ENCODE data around the gene TMEM116.
"Not testable (repeated sequence)": the region's sequence is repeated elsewhere in the genome, so short reads cannot be mapped to it uniquely, and the experiment has no call there.

TMEM116 gene

DNA sequence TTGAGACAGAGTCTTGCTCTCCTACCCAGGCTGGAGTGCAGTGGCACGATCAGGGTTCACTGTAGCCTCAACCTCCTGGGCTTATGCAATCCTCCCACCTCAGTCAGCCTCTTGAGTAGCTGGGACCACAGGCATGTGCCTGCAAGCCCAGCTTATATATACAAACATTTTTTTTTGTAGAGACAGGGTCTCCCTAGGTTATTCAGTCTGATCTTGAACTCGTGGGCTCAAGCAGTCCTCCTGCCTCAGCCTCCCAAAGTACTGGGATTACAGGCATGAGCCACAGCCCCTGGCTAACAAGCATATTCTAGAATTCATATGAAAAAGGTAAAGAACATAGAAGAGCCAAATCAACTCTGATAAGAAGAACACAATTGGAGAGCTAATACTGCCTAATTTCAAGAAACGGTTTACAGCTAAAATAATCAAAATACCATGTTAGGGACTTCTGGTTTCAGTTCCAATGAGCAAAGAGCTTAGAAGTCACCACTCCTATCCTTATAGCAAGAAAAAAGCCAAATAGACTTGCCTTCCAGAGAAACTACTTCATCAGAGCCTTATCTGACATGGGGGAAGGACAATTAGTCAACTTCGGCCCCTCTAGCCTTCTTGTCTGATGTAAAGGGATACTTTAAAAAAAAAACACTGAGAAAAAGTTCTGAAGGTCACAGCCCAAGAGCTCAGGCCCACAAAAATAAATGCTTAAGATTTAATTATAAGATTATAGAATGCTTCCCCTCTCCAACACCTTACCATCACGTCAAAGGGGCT is 37.6 kb downstream of the TMEM116 start:
- no peak for DNase-seq

DNA sequence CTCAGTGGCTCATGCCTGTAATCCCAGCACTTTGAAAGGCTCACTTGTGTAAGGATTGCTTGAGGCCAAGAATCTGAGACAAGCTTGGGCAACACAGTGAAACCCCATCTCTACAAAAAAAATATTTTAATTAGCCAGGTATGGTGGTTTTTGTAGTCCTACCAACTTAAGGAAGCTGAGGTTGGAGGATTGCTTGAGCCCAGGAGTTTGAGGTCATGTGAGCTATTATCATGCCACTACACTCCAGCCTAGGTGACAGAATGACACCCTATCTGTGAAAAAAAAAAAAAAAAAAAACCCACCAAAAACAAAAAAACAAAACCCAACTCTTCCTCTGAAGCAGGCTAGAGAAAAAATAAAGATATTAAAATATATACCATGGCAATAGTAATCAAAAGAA is 41.2 kb downstream of the TMEM116 start:
- no peak for DNase-seq

DNA sequence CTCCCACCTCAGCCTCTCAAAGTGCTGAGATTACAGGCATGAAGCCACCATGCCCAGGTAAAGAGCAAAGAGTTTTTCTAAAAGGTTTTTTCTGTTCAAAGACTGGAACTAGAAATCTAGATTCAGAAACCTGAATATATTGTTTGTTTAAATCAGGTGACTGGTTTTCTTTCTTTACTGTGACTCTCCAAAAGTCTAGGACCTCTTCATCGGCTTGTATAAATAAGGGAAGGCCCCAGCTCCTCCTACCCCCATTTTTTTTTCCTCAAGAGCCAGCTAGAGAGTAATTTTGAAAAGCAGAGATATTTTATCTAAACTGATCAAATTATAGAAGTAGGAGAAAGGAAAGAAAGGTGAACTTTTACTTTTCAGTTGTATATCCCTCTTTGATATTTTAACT is 48.0 kb downstream of the TMEM116 start:
- no peak for DNase-seq

DNA sequence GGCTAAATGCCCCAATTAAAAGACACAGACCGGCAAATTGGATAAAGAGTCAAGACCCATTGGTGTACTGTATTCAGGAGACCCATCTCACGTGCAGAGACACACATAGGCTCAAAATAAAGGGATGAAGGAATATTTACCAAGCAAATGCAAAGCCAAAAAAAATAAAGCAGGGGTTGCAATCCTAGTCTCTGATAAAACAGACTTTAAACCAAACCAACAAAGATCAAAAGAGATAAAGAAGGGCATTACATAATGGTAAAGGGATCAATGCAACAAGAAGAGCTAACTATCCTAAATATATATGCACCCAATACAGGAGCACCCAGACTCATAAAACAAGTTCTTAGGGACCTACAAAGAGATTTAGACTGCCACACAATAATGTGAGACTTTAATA is 53.4 kb downstream of the TMEM116 start:
- DNase-seq = not testable (repeated sequence)

DNA sequence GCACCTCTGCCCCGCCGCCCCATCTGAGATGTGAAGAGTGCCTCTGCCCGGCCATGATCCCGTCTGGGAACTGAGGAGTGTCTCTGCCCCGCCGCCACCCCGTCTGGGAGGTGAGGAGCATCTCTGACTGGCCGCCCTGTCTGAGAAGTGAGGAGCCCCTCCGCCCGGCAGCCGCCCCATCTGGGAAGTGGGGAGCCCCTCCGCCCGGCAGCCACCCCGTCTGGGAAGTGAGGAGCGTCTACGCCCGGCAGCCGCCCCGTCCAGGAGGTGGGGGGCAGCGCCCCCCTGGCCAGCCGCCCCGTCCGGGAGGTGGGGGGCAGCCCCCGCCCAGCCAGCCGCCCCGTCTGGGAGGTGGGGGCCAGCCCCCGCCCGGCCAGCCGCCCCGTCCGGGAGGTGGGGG is 55.7 kb downstream of the TMEM116 start:
- not testable (repeated sequence) for DNase-seq

DNA sequence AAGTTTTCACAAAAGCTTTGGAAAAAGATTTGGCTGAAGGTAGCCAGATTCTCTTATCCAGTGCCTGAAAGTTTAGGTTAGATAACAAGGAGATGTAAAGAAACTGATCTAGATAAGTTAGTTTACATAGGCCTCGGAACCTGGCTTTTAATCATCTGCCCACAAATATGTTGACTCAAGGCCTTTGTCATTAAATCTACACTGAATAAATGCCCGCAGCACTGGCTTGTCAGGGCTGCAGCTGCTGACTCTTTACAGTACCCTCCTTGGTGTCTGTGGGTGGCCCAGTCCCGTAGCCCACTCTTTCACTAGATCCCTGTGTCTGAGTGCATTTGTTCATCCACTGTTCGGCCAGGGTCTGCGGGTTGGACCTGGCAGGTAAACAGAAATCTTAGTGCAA is 58.0 kb downstream of the TMEM116 start:
- DNase-seq = no peak

DNA sequence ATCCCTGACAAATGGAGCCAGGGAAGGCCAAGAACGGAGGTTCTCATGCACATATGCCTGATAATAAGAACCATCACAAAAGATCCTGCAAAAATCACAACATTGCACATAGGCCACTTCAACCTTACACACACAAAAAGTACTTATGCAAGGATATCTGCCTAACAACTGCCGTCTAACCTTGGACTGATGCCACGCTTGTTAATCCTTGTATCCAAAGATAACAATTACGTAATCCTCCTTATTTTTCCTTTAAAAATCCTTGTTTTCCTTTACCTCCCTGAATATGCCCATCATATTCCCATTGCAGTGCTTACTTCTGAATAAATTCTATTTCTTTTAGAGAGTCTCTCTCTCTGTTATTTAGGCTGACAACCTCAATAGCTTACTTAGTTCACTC is 59.5 kb downstream of the TMEM116 start:
- DNase-seq = no peak

DNA sequence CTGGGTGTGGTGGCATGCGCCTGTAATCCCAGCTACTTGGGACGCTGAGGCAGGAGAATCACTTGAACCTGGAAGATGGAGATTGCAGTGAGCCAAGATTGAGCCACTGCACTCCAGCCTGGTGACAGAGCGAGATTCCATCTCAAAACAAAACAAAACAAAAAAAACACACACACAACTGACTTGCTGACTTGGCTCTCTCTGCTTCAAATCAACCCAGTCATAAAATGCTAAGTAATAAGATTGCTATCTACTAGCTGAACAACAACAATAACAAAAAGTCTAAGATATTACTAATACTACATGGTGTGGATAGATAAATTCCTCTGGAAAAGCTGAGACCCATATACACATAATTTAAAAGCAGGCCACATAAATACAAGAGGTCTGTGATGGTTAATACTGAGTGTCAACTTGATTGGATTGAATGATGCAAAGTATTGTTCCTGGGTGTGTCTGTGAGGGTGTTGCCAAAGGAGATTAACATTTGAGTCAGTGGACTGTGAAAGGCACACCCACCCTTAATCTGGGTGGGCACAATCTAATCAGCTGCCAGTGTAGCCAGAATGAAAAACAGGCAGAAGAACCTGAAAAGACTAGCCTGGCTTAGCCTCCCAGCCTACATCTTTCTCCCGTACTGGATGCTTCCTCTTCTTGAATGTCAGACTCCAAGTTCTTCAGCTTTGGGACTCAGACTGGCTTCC is 60.7 kb downstream of the TMEM116 start:
- not testable (repeated sequence) for DNase-seq

DNA sequence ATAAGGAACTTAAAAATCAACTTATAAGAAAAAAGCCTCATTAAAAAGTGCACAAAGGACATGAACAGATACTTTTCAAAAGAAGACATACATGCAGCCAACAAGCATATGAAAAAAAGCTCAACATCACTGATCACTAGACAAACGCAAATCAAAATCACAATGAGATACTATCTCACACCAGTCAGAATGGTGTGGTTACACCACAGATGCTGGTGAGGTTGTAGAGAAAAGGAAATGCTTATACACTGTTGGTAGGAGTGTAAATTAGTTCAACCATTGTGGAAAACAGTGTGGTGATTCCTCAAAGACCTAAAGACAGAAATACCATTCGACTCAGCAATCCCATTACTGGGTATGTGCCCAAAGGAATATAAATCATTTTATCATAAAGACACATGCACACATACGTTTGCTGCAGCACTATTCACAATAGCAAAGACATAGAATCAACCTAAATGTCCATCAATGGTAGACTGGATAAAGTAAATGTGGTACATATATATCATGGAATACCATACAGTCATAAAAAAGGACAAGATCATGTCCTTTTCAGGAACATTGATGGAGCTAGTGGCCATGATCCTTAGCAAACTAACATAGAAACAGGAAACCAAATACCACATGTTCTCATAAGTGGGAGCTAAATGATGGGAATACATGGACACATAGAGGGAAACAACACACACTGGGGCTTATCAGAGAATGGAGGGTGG is 61.8 kb downstream of the TMEM116 start:
- DNase-seq = not testable (repeated sequence)

DNA sequence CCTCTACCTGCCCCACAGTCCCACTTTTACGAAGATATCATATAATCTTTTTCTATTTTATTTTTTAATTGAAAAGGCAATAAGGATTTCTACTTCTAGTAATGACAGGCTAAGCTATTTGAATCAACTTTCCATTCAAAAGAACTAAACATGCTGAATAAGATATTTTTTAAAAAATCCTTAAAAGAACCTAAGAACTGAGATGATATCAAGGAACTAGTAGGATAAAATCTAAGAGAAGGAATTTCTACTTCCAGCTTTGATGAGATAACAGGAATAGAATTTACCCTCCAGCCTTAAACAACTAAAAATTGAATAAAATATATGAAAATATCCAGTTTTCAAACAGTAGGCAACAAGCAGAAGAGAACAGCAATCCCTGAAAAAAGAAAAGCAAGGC is 69.0 kb downstream of the TMEM116 start:
- no peak for DNase-seq

DNA sequence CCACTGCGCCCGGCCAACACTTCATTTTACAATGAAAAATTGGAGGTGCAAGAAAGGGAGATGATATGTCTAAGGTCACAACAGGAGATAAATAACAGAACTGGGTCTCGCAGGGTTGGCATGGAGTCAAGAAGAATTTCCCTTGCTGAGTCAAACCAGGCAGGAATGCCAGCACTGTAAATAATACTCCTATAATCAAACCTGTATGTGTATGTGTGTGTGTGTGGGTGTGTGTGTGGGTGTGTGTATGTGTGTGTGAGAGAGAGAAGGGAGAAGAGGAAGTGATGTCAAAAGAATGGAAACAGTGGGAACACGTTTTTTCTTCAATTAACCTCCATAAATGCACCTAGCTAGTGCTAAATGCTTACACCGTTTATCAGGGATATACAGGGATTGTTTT is 70.4 kb downstream of the TMEM116 start:
- no peak for DNase-seq

DNA sequence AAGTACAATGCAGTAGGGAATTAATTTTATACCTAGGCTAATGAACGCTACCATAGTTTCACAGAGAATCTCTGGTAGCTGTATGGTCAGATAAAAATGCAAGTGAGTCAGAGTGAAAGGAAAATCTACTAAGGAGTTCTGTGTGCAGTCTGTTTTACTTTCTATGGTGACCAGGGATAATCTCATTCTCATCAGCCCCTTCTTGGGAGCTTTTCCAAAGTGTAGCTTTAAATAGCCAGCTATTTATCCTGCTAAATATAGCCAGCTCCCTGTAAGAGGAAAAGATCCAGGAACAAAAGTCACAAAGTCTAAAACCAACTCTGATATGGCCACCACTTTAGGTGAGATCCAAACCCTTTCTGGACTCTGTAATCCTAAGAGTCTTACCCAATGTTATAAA is 75.5 kb downstream of the TMEM116 start:
- no peak for DNase-seq

DNA sequence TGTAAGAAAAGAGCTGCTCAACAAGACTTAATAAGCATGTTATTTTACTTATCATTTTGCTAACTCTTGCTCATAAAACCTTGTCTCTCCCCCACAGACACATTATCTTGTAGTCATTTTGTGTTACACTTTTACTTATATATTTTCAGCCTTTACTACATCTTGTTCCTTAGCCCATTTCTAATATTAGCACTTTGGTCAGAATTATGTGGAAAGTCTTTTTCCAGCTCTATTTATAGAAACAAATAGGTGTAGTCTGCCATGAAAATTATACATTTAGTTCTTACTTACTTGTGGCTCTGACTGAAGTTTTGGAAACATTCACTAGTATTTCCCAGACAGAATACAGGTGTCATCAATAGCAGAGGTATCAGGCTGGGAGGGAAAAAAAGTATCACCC is 76.1 kb downstream of the TMEM116 start:
- DNase-seq = no peak

DNA sequence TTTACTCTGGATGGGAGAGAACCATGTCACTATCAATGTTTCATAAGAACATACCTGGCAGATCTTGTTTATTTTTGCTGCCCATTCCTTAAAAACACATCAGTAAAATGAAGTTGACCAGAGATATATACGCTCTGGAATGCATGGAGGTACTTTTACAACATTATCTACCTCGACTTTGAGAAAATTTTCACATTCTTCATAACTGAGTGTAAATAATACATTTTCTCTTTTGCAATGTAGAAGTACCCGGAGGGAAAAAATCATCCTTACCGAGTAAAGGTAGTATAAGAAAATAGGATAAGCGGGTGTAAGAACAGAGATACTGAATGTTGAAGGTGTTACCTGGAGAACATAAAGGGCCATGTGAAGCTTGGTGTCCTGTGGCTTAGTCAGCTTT is 80.7 kb downstream of the TMEM116 start:
- no peak for DNase-seq

DNA sequence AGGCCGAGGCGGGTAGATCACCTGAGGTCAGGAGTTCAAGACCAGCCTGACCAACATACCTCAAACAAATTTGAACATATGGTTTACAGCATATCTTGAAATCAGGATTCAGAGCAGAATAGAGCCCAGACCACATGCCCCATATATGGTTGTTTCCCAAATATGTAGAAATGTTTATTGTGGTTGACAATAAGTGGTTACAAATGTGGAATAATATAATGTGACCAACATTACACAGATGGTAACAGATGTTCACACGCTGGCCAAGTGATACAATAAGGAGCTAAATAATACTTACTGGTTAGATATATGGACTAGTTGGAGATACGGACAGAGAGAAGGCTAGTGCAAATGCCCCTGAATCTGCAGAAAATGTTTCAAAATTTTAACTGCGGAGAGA is 85.6 kb downstream of the TMEM116 start:
- no peak for DNase-seq

DNA sequence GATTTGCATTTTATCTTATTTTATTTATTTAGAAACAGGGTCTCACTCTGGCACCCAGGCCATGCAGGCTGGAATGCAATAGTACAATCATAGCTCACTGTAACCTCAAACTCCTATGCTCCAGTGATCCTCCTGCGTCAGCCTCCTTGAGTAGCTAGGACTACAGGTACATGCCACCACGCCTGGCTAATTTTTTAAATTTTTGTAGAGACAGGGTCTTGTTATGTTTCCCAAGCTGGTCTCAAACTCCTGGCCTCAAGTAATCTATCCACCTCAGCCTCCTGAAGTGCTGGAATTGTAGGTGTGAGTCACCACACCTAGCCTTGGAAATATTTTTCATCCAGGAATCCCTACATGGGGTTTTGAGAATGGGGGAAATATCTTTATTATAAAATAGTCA is 86.3 kb downstream of the TMEM116 start:
- no peak for DNase-seq

DNA sequence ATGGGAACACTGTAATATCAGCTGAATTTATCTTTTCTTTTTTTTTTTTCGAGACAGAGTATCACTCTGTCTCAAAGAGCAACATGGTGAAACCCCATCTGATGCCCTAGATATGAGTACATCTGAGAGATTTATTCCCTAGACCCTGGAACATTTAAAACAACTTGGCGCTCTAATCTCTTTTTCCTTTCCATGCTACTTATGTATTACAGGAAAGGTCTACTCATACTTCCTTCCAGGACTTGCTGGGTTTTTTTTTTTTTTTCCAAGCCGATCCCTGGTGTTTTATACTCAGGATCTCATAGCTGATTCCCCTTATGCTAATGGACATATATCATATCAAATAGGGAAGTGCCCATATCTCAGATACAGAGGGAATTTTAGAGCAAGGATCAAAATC is 87.8 kb downstream of the TMEM116 start:
- DNase-seq = no peak

DNA sequence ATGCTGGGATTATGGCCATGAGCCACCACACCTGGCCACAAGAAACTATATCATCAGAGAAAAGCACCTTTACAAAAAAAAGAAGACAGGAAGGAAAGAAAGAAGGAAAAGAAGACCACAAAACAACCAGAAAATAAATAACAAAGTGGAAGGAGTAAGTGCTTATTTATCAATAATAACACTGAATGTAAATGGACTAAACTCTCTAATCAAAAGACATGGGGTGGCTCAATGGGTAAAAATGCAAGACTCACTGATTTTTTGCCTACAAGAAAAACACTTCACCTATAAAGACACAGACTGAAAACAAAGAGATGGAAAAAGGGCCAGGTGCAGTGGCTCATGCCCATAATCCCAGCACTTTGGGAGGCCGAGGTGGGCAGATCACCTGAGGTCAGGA is 105.2 kb downstream of the TMEM116 start:
- DNase-seq = no peak

DNA sequence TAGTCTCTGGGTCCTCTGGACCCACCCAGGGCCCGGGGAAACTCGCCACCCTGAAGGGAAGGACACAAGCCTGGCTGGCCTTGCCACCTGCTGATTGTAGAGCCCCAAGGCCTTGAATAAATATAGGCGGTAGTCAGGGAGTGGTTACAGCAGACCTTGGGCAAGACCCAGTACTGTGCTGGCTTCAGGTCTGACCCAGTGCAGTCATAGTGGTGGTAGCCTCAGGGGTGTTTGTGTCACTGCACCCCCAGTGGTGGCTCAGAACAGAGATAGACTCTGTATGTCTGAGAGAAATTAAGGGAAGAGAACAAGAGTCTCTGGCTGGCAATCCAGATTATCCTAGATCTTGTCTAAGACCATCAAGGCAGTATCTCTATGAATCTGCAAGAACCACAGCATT is 107.5 kb downstream of the TMEM116 start:
- no peak for DNase-seq

DNA sequence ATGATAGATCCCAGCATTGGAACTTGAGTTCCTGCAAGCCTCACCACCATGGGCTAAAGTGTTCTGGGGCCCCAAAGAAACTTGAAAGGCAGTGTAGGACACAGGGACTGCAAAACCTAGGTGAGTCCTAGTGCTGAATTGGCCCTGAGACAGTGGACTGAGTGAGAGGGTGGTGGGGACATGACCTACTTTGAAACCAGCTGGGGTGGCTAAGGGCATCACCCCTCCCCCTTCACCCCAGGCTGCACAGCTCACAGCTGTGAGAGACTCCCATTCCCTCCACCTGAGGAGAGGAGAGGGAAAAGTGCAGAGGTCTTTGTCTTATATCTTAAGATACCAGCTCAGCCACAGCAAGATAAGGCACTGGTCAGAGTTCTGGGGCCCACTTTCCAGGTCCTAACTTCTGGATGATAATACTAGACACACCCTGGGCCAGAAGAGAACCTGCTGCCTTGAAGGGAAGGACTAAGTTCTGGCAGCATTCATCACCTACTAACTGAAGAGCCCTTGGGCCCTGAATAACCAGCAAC is 108.5 kb downstream of the TMEM116 start:
- DNase-seq = no peak

DNA sequence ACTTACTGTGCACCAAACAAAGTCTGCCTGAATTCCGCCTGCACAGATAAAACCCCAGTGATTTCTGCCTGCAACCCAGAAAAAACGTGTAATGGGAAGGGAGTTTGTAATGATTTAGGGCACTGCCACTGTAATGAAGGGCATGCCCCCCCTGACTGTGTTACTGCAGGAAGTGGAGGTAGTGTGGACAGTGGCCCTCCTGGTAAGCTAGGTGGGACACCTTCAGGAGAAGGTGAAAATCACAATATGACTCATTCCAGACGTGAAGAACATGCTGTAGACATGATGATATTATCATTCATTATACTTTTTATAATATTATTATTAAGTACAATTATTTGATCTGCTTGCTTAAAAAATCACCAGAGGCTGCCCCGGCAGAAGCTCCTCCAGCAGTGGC is 111.8 kb downstream of the TMEM116 start:
- DNase-seq = no peak

DNA sequence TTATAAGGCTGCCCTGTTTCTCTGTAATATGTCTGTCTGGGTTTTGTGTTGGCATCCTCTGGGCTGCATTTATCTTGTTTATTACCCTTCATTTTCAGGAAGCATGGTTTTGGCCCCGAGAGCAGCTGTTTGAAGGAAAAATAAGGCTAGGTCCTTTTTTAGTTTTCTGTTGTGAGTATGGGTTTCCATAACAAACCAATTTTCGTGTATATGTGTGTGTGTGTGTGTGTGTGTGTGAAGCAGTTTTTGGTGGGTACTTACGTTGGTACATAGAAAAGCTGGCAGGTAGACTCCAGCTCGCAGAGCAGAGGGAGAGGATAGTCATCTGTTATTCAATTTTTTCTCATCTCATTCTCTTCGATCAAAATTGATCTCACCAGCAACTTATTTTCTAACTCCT is 118.4 kb downstream of the TMEM116 start:
- DNase-seq = no peak

DNA sequence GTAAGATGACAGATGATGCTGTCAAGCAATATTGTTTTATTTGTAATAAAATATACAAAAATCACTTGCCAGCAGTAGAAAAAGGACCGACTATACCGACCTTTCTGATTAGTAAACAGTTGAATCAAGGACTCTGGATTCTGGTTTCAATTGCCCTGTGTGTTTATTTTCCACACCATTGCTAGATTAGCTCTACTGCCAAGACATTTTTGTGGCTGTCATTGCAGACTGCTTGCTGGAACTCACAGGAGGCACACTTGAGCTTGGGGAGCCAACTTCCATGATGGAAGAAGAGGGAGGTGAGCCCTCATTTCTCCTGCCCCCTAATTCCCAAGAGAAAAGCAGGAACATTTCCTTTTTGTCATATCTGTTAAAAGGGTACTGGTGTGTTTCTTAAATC is 119.7 kb downstream of the TMEM116 start:
- no peak for DNase-seq

Data from activated CD8-positive, alpha-beta memory T cell treated with anti-CD3 and anti-CD28 coated beads, Interleukin-2, amount 50 U/mL, for 4 hours (primary cell).